ENCODE results near the gene FUBP3. TPM values are rescaled to one million over a fixed set of nuclear protein-coding genes. Genes with fewer than 3 reads are reported as not detected.
A peak's percentile ranks its signal among the peaks of the same experiment; 100 is the strongest.

FUBP3 gene
- total RNA-seq, 1 experiment from 2014 or later, result 73.7 TPM

- Histone ChIP-seq H3K9me3 (ENCODE audit: control insufficient read depth in 1 of 2, insufficient read depth in 1 of 2, low read depth in 1 of 2, low read length in 2 of 2) (no peaks in the 10 kb centered on the region), H3K79me2 (ENCODE audit: insufficient read depth, low read length) (no peaks in the 10 kb centered on the region), H3K4me1 (ENCODE audit: control insufficient read depth in 1 of 2, insufficient read depth in 2 of 2, low read length in 2 of 2) (peaks cover 0 to 8% of the 10 kb centered on the region in 2 experiments; a peak in 2 of 4 replicates), H2AFZ (ENCODE audit: low read depth, low read length, poor library complexity, severe bottlenecking) (no peak overlapping the region), H3K9me2 (ENCODE audit: insufficient read depth) (no peaks in the 10 kb centered on the region), H3K36me3 (ENCODE audit: control insufficient read depth in 1 of 2, insufficient read depth in 2 of 2, low read length in 2 of 2) (no peaks in the 10 kb centered on the region), H3K27ac (ENCODE audit: low read depth, low read length) (no peak overlapping the region), H3K27me3 (ENCODE audit: insufficient read depth, low read length) (no peaks in the 10 kb centered on the region), H3K4me2 (ENCODE audit: low read length) (no peak overlapping the region), H3K9ac (ENCODE audit: low read length) (no peak overlapping the region), H3K4me3 (replicated peaks in 1 of 2; ENCODE audit: low read depth in 1 of 2, low read length in 2 of 2) (no peak overlapping the region), H4K20me1 (ENCODE audit: insufficient read depth) (no peaks in the 10 kb centered on the region)
- no peak for ATAC-seq
- intact Hi-C loops (cut with micrococcal nuclease), result no loop called here
- CTCF ChIA-PET, result no interaction called here
- RAD21 ChIA-PET (ENCODE audit: low non-redundant PET in 1 of 2, low total read pairs in 2 of 2, uncharacterized antibody in 2 of 2, unreplicated experiment in 2 of 2), result no interaction called here
- TF ChIP-seq RAD21 (IDR thresholded peaks at IDR 0.05; ENCODE audit: low read depth) (no peak), EGR1 (IDR thresholded peaks at IDR 0.05; ENCODE audit: low read depth) (no peak), CBX3 (IDR thresholded peaks at IDR 0.05; ENCODE audit: low read depth) (no peak), ZNF274 (IDR thresholded peaks at IDR 0.05; ENCODE audit: low read depth, low read length) (no peak), ZFX (IDR thresholded peaks at IDR 0.05) (peak; percentile 72)
- POLR2A ChIA-PET, result no interaction called here
- BruUV-seq (replicated peaks), result no TSS peak
- DNase-seq (ENCODE audit: low read depth, low spot score), result no peak
Measured at GRCh38 chr9:130672466-130672865, 93.1 kb downstream of the FUBP3 start.

GRCh38 chr9:130672933-130673615, 93.7 kb downstream of the FUBP3 start:
- no peaks in the 10 kb centered on the region for H3K9me2 ChIP-seq (ENCODE audit: insufficient read depth)
- H2AFZ ChIP-seq (ENCODE audit: low read depth, low read length, poor library complexity, severe bottlenecking), result no peak overlapping the region
- ChIA-PET CTCF (no interaction called here), RAD21 (ENCODE audit: low non-redundant PET in 1 of 2, low total read pairs in 2 of 2, uncharacterized antibody in 2 of 2, unreplicated experiment in 2 of 2) (no interaction called here), POLR2A (no interaction called here)
- no peak for DNase-seq (ENCODE audit: low read depth, low spot score)
- H3K27me3 ChIP-seq (ENCODE audit: insufficient read depth, low read length), result no peaks in the 10 kb centered on the region
- no peak overlapping the region for H3K4me3 ChIP-seq (replicated peaks in 1 of 2; ENCODE audit: low read depth in 1 of 2, low read length in 2 of 2)
- H3K9ac ChIP-seq (ENCODE audit: low read length), result no peak overlapping the region
- H3K36me3 ChIP-seq (ENCODE audit: control insufficient read depth in 1 of 2, insufficient read depth in 2 of 2, low read length in 2 of 2), result no peaks in the 10 kb centered on the region
- H3K4me2 ChIP-seq (ENCODE audit: low read length), result no peak overlapping the region
- H4K20me1 ChIP-seq (ENCODE audit: insufficient read depth), result no peaks in the 10 kb centered on the region
- intact Hi-C loops (cut with micrococcal nuclease), result no loop called here
- no TSS peak for BruUV-seq (replicated peaks)
- no peaks in the 10 kb centered on the region for H3K9me3 ChIP-seq (ENCODE audit: control insufficient read depth in 1 of 2, insufficient read depth in 1 of 2, low read depth in 1 of 2, low read length in 2 of 2)
- peaks cover 0 to 8% of the 10 kb centered on the region in 2 experiments; a peak in 2 of 4 replicates for H3K4me1 ChIP-seq (ENCODE audit: control insufficient read depth in 1 of 2, insufficient read depth in 2 of 2, low read length in 2 of 2)
- ATAC-seq, result no peak
- no peaks in the 10 kb centered on the region for H3K79me2 ChIP-seq (ENCODE audit: insufficient read depth, low read length)
- no peak overlapping the region for H3K27ac ChIP-seq (ENCODE audit: low read depth, low read length)
- TF ChIP-seq POLR2A (IDR thresholded peaks at IDR 0.05; ENCODE audit: borderline replicate concordance, extremely low read depth, insufficient read depth, insufficient read length) (no peak), RAD21 (IDR thresholded peaks at IDR 0.05; ENCODE audit: low read depth) (no peak), SIN3A (IDR thresholded peaks at IDR 0.05; ENCODE audit: low read depth) (no peak), ZNF274 (IDR thresholded peaks at IDR 0.05; ENCODE audit: low read depth, low read length) (no peak), ZFX (IDR thresholded peaks at IDR 0.05) (no peak), YY1 (IDR thresholded peaks at IDR 0.05; ENCODE audit: extremely low read depth, insufficient replicate concordance, low read depth, low read length) (no peak), ELF1 (IDR thresholded peaks at IDR 0.05; ENCODE audit: borderline replicate concordance, low read depth) (no peak), EZH2phosphoT487 (IDR thresholded peaks at IDR 0.05; ENCODE audit: borderline replicate concordance) (no peak)
- TF ChIP-seq, protein P1, sequence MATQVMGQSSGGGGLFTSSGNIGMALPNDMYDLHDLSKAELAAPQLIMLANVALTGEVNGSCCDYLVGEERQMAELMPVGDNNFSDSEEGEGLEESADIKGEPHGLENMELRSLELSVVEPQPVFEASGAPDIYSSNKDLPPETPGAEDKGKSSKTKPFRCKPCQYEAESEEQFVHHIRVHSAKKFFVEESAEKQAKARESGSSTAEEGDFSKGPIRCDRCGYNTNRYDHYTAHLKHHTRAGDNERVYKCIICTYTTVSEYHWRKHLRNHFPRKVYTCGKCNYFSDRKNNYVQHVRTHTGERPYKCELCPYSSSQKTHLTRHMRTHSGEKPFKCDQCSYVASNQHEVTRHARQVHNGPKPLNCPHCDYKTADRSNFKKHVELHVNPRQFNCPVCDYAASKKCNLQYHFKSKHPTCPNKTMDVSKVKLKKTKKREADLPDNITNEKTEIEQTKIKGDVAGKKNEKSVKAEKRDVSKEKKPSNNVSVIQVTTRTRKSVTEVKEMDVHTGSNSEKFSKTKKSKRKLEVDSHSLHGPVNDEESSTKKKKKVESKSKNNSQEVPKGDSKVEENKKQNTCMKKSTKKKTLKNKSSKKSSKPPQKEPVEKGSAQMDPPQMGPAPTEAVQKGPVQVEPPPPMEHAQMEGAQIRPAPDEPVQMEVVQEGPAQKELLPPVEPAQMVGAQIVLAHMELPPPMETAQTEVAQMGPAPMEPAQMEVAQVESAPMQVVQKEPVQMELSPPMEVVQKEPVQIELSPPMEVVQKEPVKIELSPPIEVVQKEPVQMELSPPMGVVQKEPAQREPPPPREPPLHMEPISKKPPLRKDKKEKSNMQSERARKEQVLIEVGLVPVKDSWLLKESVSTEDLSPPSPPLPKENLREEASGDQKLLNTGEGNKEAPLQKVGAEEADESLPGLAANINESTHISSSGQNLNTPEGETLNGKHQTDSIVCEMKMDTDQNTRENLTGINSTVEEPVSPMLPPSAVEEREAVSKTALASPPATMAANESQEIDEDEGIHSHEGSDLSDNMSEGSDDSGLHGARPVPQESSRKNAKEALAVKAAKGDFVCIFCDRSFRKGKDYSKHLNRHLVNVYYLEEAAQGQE (IDR thresholded peaks at IDR 0.05; ENCODE audit: low read depth), result no peak
- TF ChIP-seq, protein P2, sequence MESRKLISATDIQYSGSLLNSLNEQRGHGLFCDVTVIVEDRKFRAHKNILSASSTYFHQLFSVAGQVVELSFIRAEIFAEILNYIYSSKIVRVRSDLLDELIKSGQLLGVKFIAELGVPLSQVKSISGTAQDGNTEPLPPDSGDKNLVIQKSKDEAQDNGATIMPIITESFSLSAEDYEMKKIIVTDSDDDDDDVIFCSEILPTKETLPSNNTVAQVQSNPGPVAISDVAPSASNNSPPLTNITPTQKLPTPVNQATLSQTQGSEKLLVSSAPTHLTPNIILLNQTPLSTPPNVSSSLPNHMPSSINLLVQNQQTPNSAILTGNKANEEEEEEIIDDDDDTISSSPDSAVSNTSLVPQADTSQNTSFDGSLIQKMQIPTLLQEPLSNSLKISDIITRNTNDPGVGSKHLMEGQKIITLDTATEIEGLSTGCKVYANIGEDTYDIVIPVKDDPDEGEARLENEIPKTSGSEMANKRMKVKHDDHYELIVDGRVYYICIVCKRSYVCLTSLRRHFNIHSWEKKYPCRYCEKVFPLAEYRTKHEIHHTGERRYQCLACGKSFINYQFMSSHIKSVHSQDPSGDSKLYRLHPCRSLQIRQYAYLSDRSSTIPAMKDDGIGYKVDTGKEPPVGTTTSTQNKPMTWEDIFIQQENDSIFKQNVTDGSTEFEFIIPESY (IDR thresholded peaks at IDR 0.05; ENCODE audit: extremely low read depth, insufficient replicate concordance, low read length), result no peak

Measured in HCT116 (cell line).